Measurements from ENCODE around the gene H6PD. TPM values are rescaled to one million over a fixed set of nuclear protein-coding genes. Genes with fewer than 3 reads are reported as not detected.

Gene H6PD
- total and polyA plus RNA-seq, 9 of the 15 experiments (the other 6 are each of a cell fraction or from before 2014, with no cell fraction given): 0.04 to 2.5 (median 0.95) TPM

DNA sequence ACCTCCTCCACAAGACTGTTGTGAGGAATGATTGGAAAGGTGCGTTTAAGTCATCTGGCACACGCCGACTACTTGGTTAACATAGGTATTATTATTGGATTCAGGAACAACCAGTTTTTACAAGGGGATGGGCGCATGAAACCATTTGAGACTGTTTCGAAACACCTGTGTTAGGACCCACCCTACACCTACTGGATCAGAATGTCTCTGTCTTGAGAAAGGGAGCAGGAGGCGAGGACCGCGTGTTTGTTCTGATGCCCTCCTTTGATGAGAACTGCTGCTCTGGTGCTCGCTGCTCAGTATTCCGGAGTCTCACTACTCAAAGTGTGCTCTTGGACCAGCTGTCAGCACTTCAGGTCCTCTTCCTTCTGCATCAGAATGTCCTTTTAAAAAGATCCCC lies 7.3 kb downstream of the H6PD start (continued):
- TF ChIP-seq, protein P1, sequence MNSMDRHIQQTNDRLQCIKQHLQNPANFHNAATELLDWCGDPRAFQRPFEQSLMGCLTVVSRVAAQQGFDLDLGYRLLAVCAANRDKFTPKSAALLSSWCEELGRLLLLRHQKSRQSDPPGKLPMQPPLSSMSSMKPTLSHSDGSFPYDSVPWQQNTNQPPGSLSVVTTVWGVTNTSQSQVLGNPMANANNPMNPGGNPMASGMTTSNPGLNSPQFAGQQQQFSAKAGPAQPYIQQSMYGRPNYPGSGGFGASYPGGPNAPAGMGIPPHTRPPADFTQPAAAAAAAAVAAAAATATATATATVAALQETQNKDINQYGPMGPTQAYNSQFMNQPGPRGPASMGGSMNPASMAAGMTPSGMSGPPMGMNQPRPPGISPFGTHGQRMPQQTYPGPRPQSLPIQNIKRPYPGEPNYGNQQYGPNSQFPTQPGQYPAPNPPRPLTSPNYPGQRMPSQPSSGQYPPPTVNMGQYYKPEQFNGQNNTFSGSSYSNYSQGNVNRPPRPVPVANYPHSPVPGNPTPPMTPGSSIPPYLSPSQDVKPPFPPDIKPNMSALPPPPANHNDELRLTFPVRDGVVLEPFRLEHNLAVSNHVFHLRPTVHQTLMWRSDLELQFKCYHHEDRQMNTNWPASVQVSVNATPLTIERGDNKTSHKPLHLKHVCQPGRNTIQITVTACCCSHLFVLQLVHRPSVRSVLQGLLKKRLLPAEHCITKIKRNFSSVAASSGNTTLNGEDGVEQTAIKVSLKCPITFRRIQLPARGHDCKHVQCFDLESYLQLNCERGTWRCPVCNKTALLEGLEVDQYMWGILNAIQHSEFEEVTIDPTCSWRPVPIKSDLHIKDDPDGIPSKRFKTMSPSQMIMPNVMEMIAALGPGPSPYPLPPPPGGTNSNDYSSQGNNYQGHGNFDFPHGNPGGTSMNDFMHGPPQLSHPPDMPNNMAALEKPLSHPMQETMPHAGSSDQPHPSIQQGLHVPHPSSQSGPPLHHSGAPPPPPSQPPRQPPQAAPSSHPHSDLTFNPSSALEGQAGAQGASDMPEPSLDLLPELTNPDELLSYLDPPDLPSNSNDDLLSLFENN (IDR thresholded peaks at IDR 0.05; ENCODE audit: low read depth in 2 of 2, low read length in 2 of 2): no peak
- TF ChIP-seq XRCC3 (IDR thresholded peaks at IDR 0.05): no peak
- TF ChIP-seq, protein P2, sequence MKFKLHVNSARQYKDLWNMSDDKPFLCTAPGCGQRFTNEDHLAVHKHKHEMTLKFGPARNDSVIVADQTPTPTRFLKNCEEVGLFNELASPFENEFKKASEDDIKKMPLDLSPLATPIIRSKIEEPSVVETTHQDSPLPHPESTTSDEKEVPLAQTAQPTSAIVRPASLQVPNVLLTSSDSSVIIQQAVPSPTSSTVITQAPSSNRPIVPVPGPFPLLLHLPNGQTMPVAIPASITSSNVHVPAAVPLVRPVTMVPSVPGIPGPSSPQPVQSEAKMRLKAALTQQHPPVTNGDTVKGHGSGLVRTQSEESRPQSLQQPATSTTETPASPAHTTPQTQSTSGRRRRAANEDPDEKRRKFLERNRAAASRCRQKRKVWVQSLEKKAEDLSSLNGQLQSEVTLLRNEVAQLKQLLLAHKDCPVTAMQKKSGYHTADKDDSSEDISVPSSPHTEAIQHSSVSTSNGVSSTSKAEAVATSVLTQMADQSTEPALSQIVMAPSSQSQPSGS (CRISPR knock-in tag; IDR thresholded peaks at IDR 0.05): no peak

DNA sequence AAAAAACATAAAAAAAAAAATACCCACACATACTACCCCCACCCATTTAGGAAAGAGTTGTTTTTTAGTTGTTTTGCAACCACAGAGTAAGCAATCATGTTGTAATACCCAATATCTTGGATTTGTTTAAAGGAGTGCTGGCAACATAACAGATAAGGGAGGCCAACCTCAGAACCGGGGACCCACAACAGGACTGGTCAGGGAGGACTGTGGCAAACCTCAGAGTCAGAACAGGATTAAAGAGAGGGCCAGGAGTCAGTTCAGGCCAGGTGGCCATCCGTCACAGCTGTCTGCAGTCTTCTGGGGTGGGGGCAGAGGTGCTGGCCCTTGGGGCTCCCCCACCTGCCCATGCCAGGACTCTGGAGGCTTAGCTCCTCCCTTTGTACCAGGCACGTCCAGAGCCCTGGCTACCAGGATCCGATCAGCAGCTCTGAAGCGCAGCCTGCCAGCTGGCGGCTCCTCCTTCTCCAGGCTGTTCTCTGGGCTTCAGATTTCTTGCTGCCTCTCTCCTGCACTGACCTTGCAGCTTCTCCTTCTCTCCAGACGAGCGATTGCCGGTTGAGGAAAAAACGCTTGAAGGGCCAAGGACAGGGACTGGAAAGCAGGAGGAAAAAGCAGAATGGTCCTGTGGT lies 7.9 kb downstream of the H6PD start:
- no peak for ATAC-seq
- H3K27ac ChIP-seq (ENCODE audit: extremely low read depth, low read depth, low read length): no peak overlapping the region
- POLR2A ChIA-PET: interaction anchor here (1.0 to 1.9 kb wide), 2 partner anchors 10 to 79 kb away, joined by 3 to 8 read pairs; no protein-coding TSS in a partner anchor
- no peak overlapping the region for H3K4me3 ChIP-seq
- intact Hi-C loops (cut with micrococcal nuclease): no loop called here
- 0 out of 2 replicates have a peak, but pooled peaks cover 12% of the 10 kb centered on the region for H4K20me1 ChIP-seq (replicated peaks; ENCODE audit: control insufficient read depth, insufficient read depth, low read length)
- H3K9me3 ChIP-seq (replicated peaks; ENCODE audit: control insufficient read depth, insufficient read depth, low read depth, low read length): no peaks in the 10 kb centered on the region
- FAIRE-seq: no peak
- H3K9ac ChIP-seq (ENCODE audit: insufficient read depth in 1 of 2, low read depth in 2 of 2, low read length in 2 of 2): 0 out of 4 replicates have a peak overlapping the region, but pooled peaks of 1 of the 2 experiments have one; percentile 12
- no peaks in the 10 kb centered on the region for H3K36me3 ChIP-seq (ENCODE audit: control insufficient read depth, insufficient read depth, low read length)
- no peak for DNase-seq (ENCODE audit: extremely low read depth in 1 of 4, low spot score in 3 of 4)
- H3K9me1 ChIP-seq (ENCODE audit: control insufficient read depth, insufficient read depth, low read length): no peaks in the 10 kb centered on the region
- no peaks in the 10 kb centered on the region for H3K79me2 ChIP-seq (ENCODE audit: control insufficient read depth, insufficient read depth, low read length)
- 16% methylated on average over 9 of the region's 10 CpGs for WGBS (ENCODE audit: insufficient coverage, low coverage, missing lambda C conversion rate)
- no peak overlapping the region for H2AFZ ChIP-seq (ENCODE audit: low read depth, low read length)
- H3K4me1 ChIP-seq (replicated peaks in 1 of 2; ENCODE audit: control insufficient read depth in 2 of 2, insufficient read depth in 2 of 2, low read length in 2 of 2): peaks cover 0 to 7% of the 10 kb centered on the region in 2 experiments; a peak in 2 of 5 replicates
- peaks cover 4 to 49% of the 10 kb centered on the region in 2 experiments; a peak in 4 of 5 replicates for H3K27me3 ChIP-seq (ENCODE audit: control insufficient read depth in 2 of 2, insufficient read depth in 2 of 2, low read length in 2 of 2)
- in situ Hi-C loops (cut with MboI): no loop called here
- H3K4me2 ChIP-seq (ENCODE audit: insufficient read depth, low read length): no peak overlapping the region
- no TSS peak for BruUV-seq (replicated peaks)
- CTCF ChIA-PET (ENCODE audit: low intra/inter-chr PET ratio): no interaction called here
- TF ChIP-seq, protein P3, sequence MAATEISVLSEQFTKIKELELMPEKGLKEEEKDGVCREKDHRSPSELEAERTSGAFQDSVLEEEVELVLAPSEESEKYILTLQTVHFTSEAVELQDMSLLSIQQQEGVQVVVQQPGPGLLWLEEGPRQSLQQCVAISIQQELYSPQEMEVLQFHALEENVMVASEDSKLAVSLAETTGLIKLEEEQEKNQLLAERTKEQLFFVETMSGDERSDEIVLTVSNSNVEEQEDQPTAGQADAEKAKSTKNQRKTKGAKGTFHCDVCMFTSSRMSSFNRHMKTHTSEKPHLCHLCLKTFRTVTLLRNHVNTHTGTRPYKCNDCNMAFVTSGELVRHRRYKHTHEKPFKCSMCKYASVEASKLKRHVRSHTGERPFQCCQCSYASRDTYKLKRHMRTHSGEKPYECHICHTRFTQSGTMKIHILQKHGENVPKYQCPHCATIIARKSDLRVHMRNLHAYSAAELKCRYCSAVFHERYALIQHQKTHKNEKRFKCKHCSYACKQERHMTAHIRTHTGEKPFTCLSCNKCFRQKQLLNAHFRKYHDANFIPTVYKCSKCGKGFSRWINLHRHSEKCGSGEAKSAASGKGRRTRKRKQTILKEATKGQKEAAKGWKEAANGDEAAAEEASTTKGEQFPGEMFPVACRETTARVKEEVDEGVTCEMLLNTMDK (IDR thresholded peaks at IDR 0.05; ENCODE audit: borderline replicate concordance, insufficient read depth, low read depth, low read length, poor library complexity, severe bottlenecking): no peak
- no peak for TF ChIP-seq POLR2AphosphoS5 (IDR thresholded peaks at IDR 0.05; ENCODE audit: control insufficient read depth, insufficient read depth, low read depth, low read length)
- TF ChIP-seq, protein P4, sequence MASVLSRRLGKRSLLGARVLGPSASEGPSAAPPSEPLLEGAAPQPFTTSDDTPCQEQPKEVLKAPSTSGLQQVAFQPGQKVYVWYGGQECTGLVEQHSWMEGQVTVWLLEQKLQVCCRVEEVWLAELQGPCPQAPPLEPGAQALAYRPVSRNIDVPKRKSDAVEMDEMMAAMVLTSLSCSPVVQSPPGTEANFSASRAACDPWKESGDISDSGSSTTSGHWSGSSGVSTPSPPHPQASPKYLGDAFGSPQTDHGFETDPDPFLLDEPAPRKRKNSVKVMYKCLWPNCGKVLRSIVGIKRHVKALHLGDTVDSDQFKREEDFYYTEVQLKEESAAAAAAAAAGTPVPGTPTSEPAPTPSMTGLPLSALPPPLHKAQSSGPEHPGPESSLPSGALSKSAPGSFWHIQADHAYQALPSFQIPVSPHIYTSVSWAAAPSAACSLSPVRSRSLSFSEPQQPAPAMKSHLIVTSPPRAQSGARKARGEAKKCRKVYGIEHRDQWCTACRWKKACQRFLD (CRISPR knock-in tag; IDR thresholded peaks at IDR 0.05): no peak
- TF ChIP-seq, protein P5, sequence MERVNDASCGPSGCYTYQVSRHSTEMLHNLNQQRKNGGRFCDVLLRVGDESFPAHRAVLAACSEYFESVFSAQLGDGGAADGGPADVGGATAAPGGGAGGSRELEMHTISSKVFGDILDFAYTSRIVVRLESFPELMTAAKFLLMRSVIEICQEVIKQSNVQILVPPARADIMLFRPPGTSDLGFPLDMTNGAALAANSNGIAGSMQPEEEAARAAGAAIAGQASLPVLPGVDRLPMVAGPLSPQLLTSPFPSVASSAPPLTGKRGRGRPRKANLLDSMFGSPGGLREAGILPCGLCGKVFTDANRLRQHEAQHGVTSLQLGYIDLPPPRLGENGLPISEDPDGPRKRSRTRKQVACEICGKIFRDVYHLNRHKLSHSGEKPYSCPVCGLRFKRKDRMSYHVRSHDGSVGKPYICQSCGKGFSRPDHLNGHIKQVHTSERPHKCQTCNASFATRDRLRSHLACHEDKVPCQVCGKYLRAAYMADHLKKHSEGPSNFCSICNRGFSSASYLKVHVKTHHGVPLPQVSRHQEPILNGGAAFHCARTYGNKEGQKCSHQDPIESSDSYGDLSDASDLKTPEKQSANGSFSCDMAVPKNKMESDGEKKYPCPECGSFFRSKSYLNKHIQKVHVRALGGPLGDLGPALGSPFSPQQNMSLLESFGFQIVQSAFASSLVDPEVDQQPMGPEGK (CRISPR knock-in tag; IDR thresholded peaks at IDR 0.05; ENCODE audit: borderline replicate concordance): no peak
